Measurements from ENCODE around the gene RB1. TPM values are rescaled to one million over a fixed set of nuclear protein-coding genes. Genes with fewer than 3 reads are reported as not detected.
"Not testable (repeated sequence)": the region's sequence is repeated elsewhere in the genome, so short reads cannot be mapped to it uniquely, and the experiment has no call there.

RB1 gene
- total and polyA plus RNA-seq, 3 donors from 2014 or later, result 21.9 to 43.0 (median 38.8) TPM

GRCh38 chr13:48448959-48449614 is 145.5 kb downstream of the RB1 start:
- no peaks in the 10 kb centered on the region for H3K36me3 ChIP-seq (ENCODE audit: low read depth, missing control alignments)
- DNase-seq, result no peak
- intact Hi-C loops (cut with DNase I; ENCODE audit: low total_unique reads), result no loop called here
- H3K9me3 ChIP-seq, result no peaks in the 10 kb centered on the region
- no peak overlapping the region for H3K27ac ChIP-seq
- TF ChIP-seq POLR2A (IDR thresholded peaks at IDR 0.05) (no peak), CTCF (IDR thresholded peaks at IDR 0.05) (no peak)
- H3K4me1 ChIP-seq, result no peaks in the 10 kb centered on the region
- H3K27me3 ChIP-seq, result no peaks in the 10 kb centered on the region
- H3K4me3 ChIP-seq, result no peak overlapping the region
- 63 to 72% methylated on average over 6 of the region's 6 CpGs for WGBS, 2 donors

- H3K4me1 ChIP-seq, result no peaks in the 10 kb centered on the region
- no peak overlapping the region for H3K27ac ChIP-seq
- WGBS, 2 donors, result 86 to 89% methylated on average over 2 of the region's 2 CpGs
- DNase-seq, result no peak
- H3K9me3 ChIP-seq, result no peaks in the 10 kb centered on the region
- H3K27me3 ChIP-seq, result no peaks in the 10 kb centered on the region
- intact Hi-C loops (cut with DNase I; ENCODE audit: low total_unique reads), result no loop called here
- no peak for TF ChIP-seq CTCF (IDR thresholded peaks at IDR 0.05)
- TF ChIP-seq POLR2A (IDR thresholded peaks at IDR 0.05), result no peak
- no peak overlapping the region for H3K4me3 ChIP-seq
- H3K36me3 ChIP-seq (ENCODE audit: low read depth, missing control alignments), result no peaks in the 10 kb centered on the region
Measured at GRCh38 chr13:48449656-48450055, 146.1 kb downstream of the RB1 start.

GRCh38 chr13:48451196-48451595 is 147.6 kb downstream of the RB1 start:
- H3K27me3 ChIP-seq; DNase-seq; H3K4me3 ChIP-seq; H3K36me3 ChIP-seq (ENCODE audit: low read depth, missing control alignments); intact Hi-C loops (cut with DNase I; ENCODE audit: low total_unique reads); H3K4me1 ChIP-seq; H3K9me3 ChIP-seq; H3K27ac ChIP-seq: not testable (repeated sequence)

GRCh38 chr13:48456546-48456945 is 153.0 kb downstream of the RB1 start:
- no peak overlapping the region for H3K27ac ChIP-seq
- DNase-seq, result no peak
- H3K4me3 ChIP-seq, result no peak overlapping the region
- no peaks in the 10 kb centered on the region for H3K4me1 ChIP-seq
- intact Hi-C loops (cut with DNase I; ENCODE audit: low total_unique reads), result no loop called here
- H3K9me3 ChIP-seq, result no peaks in the 10 kb centered on the region
- no peaks in the 10 kb centered on the region for H3K27me3 ChIP-seq
- no peak for TF ChIP-seq CTCF (IDR thresholded peaks at IDR 0.05)
- TF ChIP-seq POLR2A (IDR thresholded peaks at IDR 0.05), result no peak
- no peaks in the 10 kb centered on the region for H3K36me3 ChIP-seq (ENCODE audit: low read depth, missing control alignments)
- 85 to 93% methylated on average over 10 of the region's 10 CpGs for WGBS, 2 donors

- no peaks in the 10 kb centered on the region for H3K27me3 ChIP-seq
- intact Hi-C loops (cut with DNase I; ENCODE audit: low total_unique reads), result no loop called here
- 63 to 77% methylated on average over 11 to 28 of the region's 28 CpGs for WGBS, 2 donors
Measured at GRCh38 chr13:48457578-48458242, 154.2 kb downstream of the RB1 start.

More at GRCh38 chr13:48457578-48458242, 154.2 kb downstream of the RB1 start:
- no peaks in the 10 kb centered on the region for H3K36me3 ChIP-seq (ENCODE audit: low read depth, missing control alignments)
- DNase-seq, result no peak
- no peaks in the 10 kb centered on the region for H3K4me1 ChIP-seq
- H3K4me3 ChIP-seq, result peak overlapping the region in 1 of 2 donors; percentile 41
- no peaks in the 10 kb centered on the region for H3K9me3 ChIP-seq
- TF ChIP-seq POLR2A (IDR thresholded peaks at IDR 0.05) (no peak), CTCF (IDR thresholded peaks at IDR 0.05) (no peak)
- H3K27ac ChIP-seq, result no peak overlapping the region
